ENCODE measurements around the gene PPP1R3D.

The PPP1R3D gene

GRCh38 chr20:59948212-59948611 is 8.1 kb upstream of the PPP1R3D start:
- POLR2A ChIA-PET, result no interaction called here
- CTCF ChIA-PET, result interaction anchor here (0.6 to 2.4 kb wide), 10 partner anchors 8 to 916 kb away, joined by 3 to 8 read pairs (median 4); partner anchors contain the start of genes FAM217B, PPP1R3D and SYCP2
- Histone ChIP-seq H3K9me3 (ENCODE audit: control insufficient read depth, insufficient read depth, low read depth, low read length) (no peaks in the 10 kb centered on the region), H3K4me3 (ENCODE audit: low read depth, low read length) (no peak overlapping the region), H3K27ac (ENCODE audit: extremely low read depth, low read depth, low read length) (no peak overlapping the region), H3K4me1 (ENCODE audit: control insufficient read depth, insufficient read depth, low read length) (0 out of 2 replicates have a peak, but pooled peaks cover 7% of the 10 kb centered on the region), H3K36me3 (ENCODE audit: control insufficient read depth in 2 of 2, insufficient read depth in 1 of 2, low read length in 2 of 2) (peaks cover 7 to 22% of the 10 kb centered on the region in 2 experiments)
- no peak for TF ChIP-seq ZNF341 (tag by site-specific recombination; IDR thresholded peaks at IDR 0.05; ENCODE audit: low read depth)
- TF ChIP-seq PRDM4 (tag by site-specific recombination; IDR thresholded peaks at IDR 0.05), result no peak
- TF ChIP-seq, protein P1, sequence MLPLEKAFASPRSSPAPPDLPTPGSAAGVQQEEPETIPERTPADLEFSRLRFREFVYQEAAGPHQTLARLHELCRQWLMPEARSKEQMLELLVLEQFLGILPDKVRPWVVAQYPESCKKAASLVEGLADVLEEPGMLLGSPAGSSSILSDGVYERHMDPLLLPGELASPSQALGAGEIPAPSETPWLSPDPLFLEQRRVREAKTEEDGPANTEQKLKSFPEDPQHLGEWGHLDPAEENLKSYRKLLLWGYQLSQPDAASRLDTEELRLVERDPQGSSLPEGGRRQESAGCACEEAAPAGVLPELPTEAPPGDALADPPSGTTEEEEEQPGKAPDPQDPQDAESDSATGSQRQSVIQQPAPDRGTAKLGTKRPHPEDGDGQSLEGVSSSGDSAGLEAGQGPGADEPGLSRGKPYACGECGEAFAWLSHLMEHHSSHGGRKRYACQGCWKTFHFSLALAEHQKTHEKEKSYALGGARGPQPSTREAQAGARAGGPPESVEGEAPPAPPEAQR (tag by site-specific recombination; IDR thresholded peaks at IDR 0.05), result no peak
- TF ChIP-seq ZNF701 (tag by site-specific recombination; IDR thresholded peaks at IDR 0.05), result no peak
- no peak for TF ChIP-seq SALL2 (tag by site-specific recombination; IDR thresholded peaks at IDR 0.05; ENCODE audit: borderline replicate concordance)
- TF ChIP-seq, protein P2, sequence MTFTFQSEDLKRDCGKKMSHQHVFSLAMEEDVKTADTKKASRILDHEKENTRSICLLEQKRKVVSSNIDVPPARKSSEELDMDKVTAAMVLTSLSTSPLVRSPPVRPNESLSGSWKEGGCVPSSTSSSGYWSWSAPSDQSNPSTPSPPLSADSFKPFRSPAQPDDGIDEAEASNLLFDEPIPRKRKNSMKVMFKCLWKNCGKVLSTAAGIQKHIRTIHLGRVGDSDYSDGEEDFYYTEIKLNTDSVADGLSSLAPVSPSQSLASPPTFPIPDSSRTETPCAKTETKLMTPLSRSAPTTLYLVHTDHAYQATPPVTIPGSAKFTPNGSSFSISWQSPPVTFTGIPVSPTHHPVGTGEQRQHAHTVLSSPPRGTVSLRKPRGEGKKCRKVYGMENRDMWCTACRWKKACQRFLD (tag by site-specific recombination; IDR thresholded peaks at IDR 0.05), result no peak
- no peak for TF ChIP-seq ZNF548 (tag by site-specific recombination; IDR thresholded peaks at IDR 0.05)
- TF ChIP-seq ZNF629 (tag by site-specific recombination; IDR thresholded peaks at IDR 0.05), result no peak
- TF ChIP-seq PRDM2 (tag by site-specific recombination; IDR thresholded peaks at IDR 0.05; ENCODE audit: borderline replicate concordance), result no peak
- TF ChIP-seq ZNF549 (tag by site-specific recombination; IDR thresholded peaks at IDR 0.05), result no peak
- no peak for TF ChIP-seq ZNF133 (tag by site-specific recombination; IDR thresholded peaks at IDR 0.05)
- no peak for TF ChIP-seq ZNF132 (tag by site-specific recombination; IDR thresholded peaks at IDR 0.05; ENCODE audit: borderline replicate concordance)

- ChIA-PET CTCF (interaction anchor here (0.6 to 4.0 kb wide), 4 partner anchors 13 to 164 kb away, joined by 3 to 19 read pairs (median 4); no protein-coding TSS in a partner anchor), POLR2A (no interaction called here)
- TF ChIP-seq, protein P3, sequence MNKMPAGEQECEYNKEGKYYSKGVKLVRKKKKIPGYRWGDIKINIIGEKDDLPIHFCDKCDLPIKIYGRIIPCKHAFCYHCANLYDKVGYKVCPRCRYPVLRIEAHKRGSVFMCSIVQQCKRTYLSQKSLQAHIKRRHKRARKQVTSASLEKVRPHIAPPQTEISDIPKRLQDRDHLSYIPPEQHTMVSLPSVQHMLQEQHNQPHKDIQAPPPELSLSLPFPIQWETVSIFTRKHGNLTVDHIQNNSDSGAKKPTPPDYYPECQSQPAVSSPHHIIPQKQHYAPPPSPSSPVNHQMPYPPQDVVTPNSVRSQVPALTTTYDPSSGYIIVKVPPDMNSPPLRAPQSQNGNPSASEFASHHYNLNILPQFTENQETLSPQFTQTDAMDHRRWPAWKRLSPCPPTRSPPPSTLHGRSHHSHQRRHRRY (tag by site-specific recombination; IDR thresholded peaks at IDR 0.05), result no peak
- no peaks in the 10 kb centered on the region for H3K9me3 ChIP-seq (ENCODE audit: control insufficient read depth, insufficient read depth, low read depth, low read length)
- H3K27ac ChIP-seq (ENCODE audit: extremely low read depth, low read depth, low read length), result no peak overlapping the region
- H3K4me1 ChIP-seq (ENCODE audit: control insufficient read depth, insufficient read depth, low read length), result 0 out of 2 replicates have a peak, but pooled peaks cover 7% of the 10 kb centered on the region
- no peak overlapping the region for H3K4me3 ChIP-seq (ENCODE audit: low read depth, low read length)
- H3K36me3 ChIP-seq (ENCODE audit: control insufficient read depth in 2 of 2, insufficient read depth in 1 of 2, low read length in 2 of 2), result peaks cover 14 to 30% of the 10 kb centered on the region in 2 experiments
Observed at GRCh38 chr20:59947376-59947775, 7.3 kb upstream of the PPP1R3D start.
